Loucy (cell line): Measurements from ENCODE around the gene SLC16A9.

ENCODE experiments used
- H2AFZ ChIP-seq: fragments of 200-600 bp; sonication (generic); 2 replicates; pipeline ENCODE4 v1.6.0; 2016; ENCODE audit warnings: antibody characterized with exemption, mild to moderate bottlenecking, low read length, moderate library complexity
- H3F3A ChIP-seq: fragments of 200-600 bp; 2 replicates; pipeline ENCODE4 v1.6.0; 2016; ENCODE audit warnings: antibody characterized with exemption, low read depth, mild to moderate bottlenecking
- H3K27me3 ChIP-seq: fragments of 200-600 bp; sonication (generic); 2 replicates; pipeline ENCODE4 v1.6.1; 2014; ENCODE audit warnings: low read length, mild to moderate bottlenecking; ENCODE audit not compliant: insufficient read depth, poor library complexity, severe bottlenecking
- H3K36me3 ChIP-seq: fragments of 200-600 bp; sonication (generic); 2 replicates; pipeline ENCODE4 v1.6.1; 2016; ENCODE audit warnings: low read length; ENCODE audit not compliant: insufficient read depth
- H3K4me1 ChIP-seq: fragments of 200-600 bp; sonication (generic); 2 replicates; pipeline ENCODE4 v1.5.1; 2014; ENCODE audit warnings: low read length, mild to moderate bottlenecking; ENCODE audit not compliant: insufficient read depth, poor library complexity, severe bottlenecking
- H3K4me2 ChIP-seq: fragments of 200-600 bp; sonication (generic); 2 replicates; pipeline ENCODE4 v1.6.0; 2014; ENCODE audit warnings: antibody characterized with exemption, low read length, low read depth, mild to moderate bottlenecking; ENCODE audit not compliant: poor library complexity, severe bottlenecking
- H3K4me3 ChIP-seq: fragments of 200-600 bp; sonication (generic); 2 replicates; pipeline ENCODE4 v1.5.1; 2014; ENCODE audit warnings: low read length, mild to moderate bottlenecking, mixed read lengths; ENCODE audit not compliant: poor library complexity, severe bottlenecking
- H3K79me2 ChIP-seq: fragments of 200-600 bp; sonication (generic); 2 replicates; pipeline ENCODE4 v1.6.1; 2014; ENCODE audit warnings: low read length; ENCODE audit not compliant: insufficient read depth
- H3K9ac ChIP-seq: fragments of 200-600 bp; sonication (generic); 2 replicates; pipeline ENCODE4 v1.6.0; 2014; ENCODE audit warnings: mild to moderate bottlenecking, low read depth, low read length, moderate library complexity; ENCODE audit not compliant: poor library complexity, severe bottlenecking
- H3K9me2 ChIP-seq: fragments of 200-600 bp; sonication (generic); replicated peaks from 2 replicates; pipeline ENCODE4 v1.6.1; 2016; ENCODE audit warnings: low read depth, low read length, mixed read lengths
- H3K9me3 ChIP-seq: fragments of 200-600 bp; sonication (generic); 2 replicates; pipeline ENCODE4 v1.6.1; 2014; ENCODE audit warnings: mild to moderate bottlenecking, antibody characterized with exemption, low read length, low read depth; ENCODE audit not compliant: insufficient read depth
- H4K20me1 ChIP-seq: fragments of 200-600 bp; sonication (generic); 2 replicates; pipeline ENCODE4 v1.6.0; 2014; ENCODE audit warnings: antibody characterized with exemption, low read length, mild to moderate bottlenecking; ENCODE audit not compliant: insufficient read depth, poor library complexity, severe bottlenecking
- CTCF ChIP-seq: fragments of 200-600 bp; sonication (generic); conservative IDR thresholded peaks from 2 replicates; pipeline ENCODE4 v1.5.1; 2014; ENCODE audit warnings: mild to moderate bottlenecking, antibody characterized with exemption, low read length
- EZH2phosphoT487 ChIP-seq: fragments of 200-600 bp; IDR thresholded peaks from 2 replicates; pipeline ENCODE4 v1.6.1; 2018; ENCODE audit warnings: antibody characterized with exemption, mild to moderate bottlenecking, moderate library complexity, borderline replicate concordance

SLC16A9 gene

DNA sequence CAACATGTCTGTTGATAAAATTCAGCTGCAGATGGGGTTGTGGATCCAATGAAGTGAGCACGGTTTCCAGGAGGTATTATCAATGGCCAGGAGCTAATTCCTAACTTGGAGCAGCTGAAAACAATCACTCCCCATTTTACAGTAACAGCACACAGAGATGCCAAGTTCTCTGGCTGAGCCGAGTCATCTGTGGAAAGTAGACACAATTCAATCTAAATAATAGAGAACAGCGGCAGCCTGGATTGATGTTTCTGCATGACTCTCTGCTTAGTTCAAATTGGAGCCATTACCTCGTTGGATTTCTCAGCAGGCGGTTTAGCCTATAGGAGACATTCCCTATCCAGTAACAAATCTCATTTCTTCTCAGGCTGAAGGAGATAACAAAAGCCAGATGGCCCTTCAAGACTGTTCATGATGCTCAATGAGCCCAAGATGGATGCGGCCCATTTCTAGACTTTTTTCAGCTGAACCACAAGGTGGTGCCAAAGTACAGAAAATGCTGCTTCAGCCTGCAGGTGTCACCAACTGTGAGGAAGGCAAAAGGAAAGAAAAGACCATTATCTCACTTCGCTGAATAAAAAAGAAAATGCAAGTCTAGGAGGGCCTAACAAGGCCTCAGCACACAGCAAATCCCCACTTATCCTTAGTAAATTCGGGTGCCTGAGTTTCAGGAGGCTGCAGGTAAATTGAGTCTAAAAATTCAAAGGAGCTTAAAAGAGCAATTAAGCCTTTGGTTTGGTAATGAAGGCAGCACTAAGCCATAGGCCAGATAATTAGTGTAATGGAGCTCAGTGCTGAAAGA, 83.7 kb downstream of the SLC16A9 start:
- Histone ChIP-seq H3K36me3 (no peaks in the 10 kb centered on the region), H3K9ac (peak overlapping the region; percentile 11), H3K4me2 (peak overlapping the region; percentile 16), H3K27me3 (no peaks in the 10 kb centered on the region), H3F3A (no peaks in the 10 kb centered on the region), H3K9me2 (no peaks in the 10 kb centered on the region), H4K20me1 (no peaks in the 10 kb centered on the region), H3K79me2 (no peaks in the 10 kb centered on the region), H3K4me3 (no peak overlapping the region), H3K4me1 (no peaks in the 10 kb centered on the region), H2AFZ (peak overlapping the region; percentile 83), H3K9me3 (no peaks in the 10 kb centered on the region)
- TF ChIP-seq CTCF (peak; percentile 90), EZH2phosphoT487 (no peak)

- H2AFZ ChIP-seq: no peak overlapping the region
These were observed 84.7 kb downstream of the SLC16A9 start for GRCh38 chr10:59624951-59625350.

GRCh38 chr10:59624136-59624535, 85.5 kb downstream of the SLC16A9 start:
- TF ChIP-seq EZH2phosphoT487: no peak
- no peak for TF ChIP-seq CTCF
- no peaks in the 10 kb centered on the region for H3F3A ChIP-seq
- H3K9ac ChIP-seq: no peak overlapping the region
- H3K9me2 ChIP-seq: no peaks in the 10 kb centered on the region
- no peak overlapping the region for H2AFZ ChIP-seq
- H3K27me3 ChIP-seq: no peaks in the 10 kb centered on the region
- no peaks in the 10 kb centered on the region for H3K9me3 ChIP-seq
- H4K20me1 ChIP-seq: no peaks in the 10 kb centered on the region
- H3K36me3 ChIP-seq: no peaks in the 10 kb centered on the region
- no peaks in the 10 kb centered on the region for H3K79me2 ChIP-seq
- H3K4me2 ChIP-seq: no peak overlapping the region
- H3K4me3 ChIP-seq: no peak overlapping the region
- H3K4me1 ChIP-seq: no peaks in the 10 kb centered on the region

More at GRCh38 chr10:59624951-59625350, 84.7 kb downstream of the SLC16A9 start:
- H3K79me2 ChIP-seq: no peaks in the 10 kb centered on the region
- no peaks in the 10 kb centered on the region for H3K36me3 ChIP-seq
- no peaks in the 10 kb centered on the region for H3K9me2 ChIP-seq
- no peaks in the 10 kb centered on the region for H3K27me3 ChIP-seq
- H3K4me3 ChIP-seq: no peak overlapping the region
- TF ChIP-seq EZH2phosphoT487 (no peak), CTCF (no peak)
- no peak overlapping the region for H3K4me2 ChIP-seq
- no peaks in the 10 kb centered on the region for H3F3A ChIP-seq
- no peaks in the 10 kb centered on the region for H3K9me3 ChIP-seq
- H3K9ac ChIP-seq: no peak overlapping the region
- no peaks in the 10 kb centered on the region for H4K20me1 ChIP-seq
- no peaks in the 10 kb centered on the region for H3K4me1 ChIP-seq
